ENCODE data around the gene TRAIP.

The TRAIP gene

GRCh38 chr3:49812916-49813496 is 43.4 kb downstream of the TRAIP start:
- DNase-seq: no peak

- no peak for DNase-seq
These were observed 48.8 kb downstream of the TRAIP start for GRCh38 chr3:49807431-49808114.

GRCh38 chr3:49806850-49807249 is 49.5 kb downstream of the TRAIP start:
- DNase-seq: no peak

- DNase-seq: no peak
These were observed 50.3 kb downstream of the TRAIP start for GRCh38 chr3:49805897-49806701.

GRCh38 chr3:49805367-49805782 is 51.0 kb downstream of the TRAIP start:
- no peak for DNase-seq

- no peak for DNase-seq
These were observed 52.0 kb downstream of the TRAIP start for GRCh38 chr3:49804141-49805041.

- no peak for DNase-seq
These were observed 52.8 kb downstream of the TRAIP start for GRCh38 chr3:49803465-49804140.

- DNase-seq: peak; percentile 66
These were observed 53.5 kb downstream of the TRAIP start, which contains the start of gene INKA1 for GRCh38 chr3:49802719-49803464. Gene INKA1, plus strand, starts transcription at chr3:49803261. Its CDS starts 132 bp downstream, at chr3:49803393.

GRCh38 chr3:49801160-49801559 is 55.2 kb downstream of the TRAIP start:
- no peak for DNase-seq

- no peak for DNase-seq
These were observed 56.6 kb downstream of the TRAIP start, which contains the start of gene CDHR4 for GRCh38 chr3:49799761-49800160. Gene CDHR4, minus strand, starts transcription at chr3:49799873. Its CDS starts 61 bp downstream, at chr3:49799812.

GRCh38 chr3:49799105-49799504 is 57.3 kb downstream of the TRAIP start:
- no peak for DNase-seq

- no peak for DNase-seq
These were observed 61.1 kb downstream of the TRAIP start for GRCh38 chr3:49794926-49795905.

- DNase-seq: no peak
These were observed 61.9 kb downstream of the TRAIP start for GRCh38 chr3:49794431-49794830.

- DNase-seq: no peak
These were observed 62.8 kb downstream of the TRAIP start for GRCh38 chr3:49793486-49794085.

GRCh38 chr3:49792371-49793150 is 63.8 kb downstream of the TRAIP start:
- no peak for DNase-seq

GRCh38 chr3:49791571-49791970 is 64.8 kb downstream of the TRAIP start:
- no peak for DNase-seq

GRCh38 chr3:49790626-49791411 is 65.5 kb downstream of the TRAIP start:
- DNase-seq: no peak

- DNase-seq: no peak
These were observed 68.3 kb downstream of the TRAIP start for GRCh38 chr3:49788056-49788455.
